NCI-H524 treated with DMSO at 0.1 percent for 48 hours (cell line): ENCODE results near the gene TTC34.

Experiments
- DNase-seq: peaks from one replicate; lab custom pipeline; 2025; lab: John Stamatoyannopoulos, UW

TTC34 gene

DNA sequence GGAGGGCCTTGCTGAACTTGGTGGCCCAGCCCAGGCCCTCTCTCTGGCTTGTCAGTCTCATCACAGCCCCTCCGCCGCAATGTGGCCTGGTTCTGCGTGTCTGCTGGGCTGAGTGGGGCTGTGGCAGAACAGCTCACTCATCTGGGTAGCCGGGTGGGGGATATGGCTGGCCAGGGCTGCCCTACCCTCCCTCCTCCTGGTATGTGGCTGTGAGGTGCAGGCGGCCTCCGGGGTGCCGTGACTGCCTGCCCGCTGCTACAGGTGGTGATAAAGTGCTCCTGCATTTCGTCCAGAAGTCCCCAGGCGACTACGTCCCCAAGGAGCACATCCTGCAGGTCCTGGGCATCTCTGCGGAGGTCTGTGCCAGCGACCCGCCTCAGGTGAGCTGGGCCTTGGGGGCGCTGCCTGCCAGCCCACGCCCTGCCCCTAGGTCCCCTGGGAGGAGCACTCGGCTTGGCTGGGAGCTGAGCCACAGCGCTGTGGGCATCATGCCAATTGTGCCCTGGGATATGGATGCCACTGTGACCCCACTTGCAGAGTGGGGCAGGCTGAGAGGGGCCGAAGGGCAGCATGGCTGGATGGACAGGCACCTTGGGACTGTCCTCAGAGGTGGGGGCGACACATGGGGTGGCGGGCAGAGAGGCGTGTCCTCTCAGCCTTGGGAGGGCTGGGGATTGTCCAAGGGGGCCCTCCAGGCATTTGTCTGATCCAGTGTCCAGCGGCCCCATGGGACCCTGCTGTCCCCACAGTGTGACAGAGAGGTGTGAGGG lies 212.6 kb downstream of the TTC34 start:
- DNase-seq = no peak

DNA sequence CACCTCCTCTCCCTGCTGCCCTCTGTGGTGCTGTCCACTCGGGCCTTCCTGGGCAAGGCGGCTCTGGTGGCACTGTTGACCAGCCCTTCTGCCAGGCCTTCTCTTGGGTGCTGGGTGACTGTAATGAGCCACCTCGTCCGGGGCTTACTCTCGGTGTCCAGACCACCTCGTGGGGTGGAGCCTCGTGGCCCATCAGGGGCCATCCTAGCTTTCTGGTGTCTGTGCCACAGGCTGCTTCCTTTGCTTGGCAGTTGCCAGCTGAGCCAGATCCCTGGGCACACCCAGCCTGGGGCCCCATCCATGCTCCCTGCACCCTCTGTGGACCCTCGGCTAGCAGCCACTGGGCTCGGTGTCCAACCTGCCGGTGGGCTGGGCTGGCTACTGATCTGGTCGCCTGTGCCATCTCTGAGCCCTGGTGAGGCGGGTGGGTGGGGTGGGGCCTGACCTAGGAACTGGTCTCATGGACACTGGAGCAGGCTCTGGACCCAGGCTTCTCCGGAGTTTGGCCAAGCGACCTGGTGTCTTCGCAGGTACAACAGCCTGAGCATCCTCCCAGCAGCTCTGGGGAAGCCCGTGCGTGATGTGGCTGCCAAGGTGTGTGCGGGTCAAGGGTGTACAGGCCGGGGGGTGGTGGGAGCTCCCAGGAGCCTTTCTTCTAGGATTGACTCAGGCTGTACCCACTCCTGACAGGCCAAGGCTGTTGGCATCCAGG lies 213.5 kb downstream of the TTC34 start:
- DNase-seq = no peak

- DNase-seq = no peak
Measured at GRCh38 chr1:2587071-2587859, 214.2 kb downstream of the TTC34 start.

DNA sequence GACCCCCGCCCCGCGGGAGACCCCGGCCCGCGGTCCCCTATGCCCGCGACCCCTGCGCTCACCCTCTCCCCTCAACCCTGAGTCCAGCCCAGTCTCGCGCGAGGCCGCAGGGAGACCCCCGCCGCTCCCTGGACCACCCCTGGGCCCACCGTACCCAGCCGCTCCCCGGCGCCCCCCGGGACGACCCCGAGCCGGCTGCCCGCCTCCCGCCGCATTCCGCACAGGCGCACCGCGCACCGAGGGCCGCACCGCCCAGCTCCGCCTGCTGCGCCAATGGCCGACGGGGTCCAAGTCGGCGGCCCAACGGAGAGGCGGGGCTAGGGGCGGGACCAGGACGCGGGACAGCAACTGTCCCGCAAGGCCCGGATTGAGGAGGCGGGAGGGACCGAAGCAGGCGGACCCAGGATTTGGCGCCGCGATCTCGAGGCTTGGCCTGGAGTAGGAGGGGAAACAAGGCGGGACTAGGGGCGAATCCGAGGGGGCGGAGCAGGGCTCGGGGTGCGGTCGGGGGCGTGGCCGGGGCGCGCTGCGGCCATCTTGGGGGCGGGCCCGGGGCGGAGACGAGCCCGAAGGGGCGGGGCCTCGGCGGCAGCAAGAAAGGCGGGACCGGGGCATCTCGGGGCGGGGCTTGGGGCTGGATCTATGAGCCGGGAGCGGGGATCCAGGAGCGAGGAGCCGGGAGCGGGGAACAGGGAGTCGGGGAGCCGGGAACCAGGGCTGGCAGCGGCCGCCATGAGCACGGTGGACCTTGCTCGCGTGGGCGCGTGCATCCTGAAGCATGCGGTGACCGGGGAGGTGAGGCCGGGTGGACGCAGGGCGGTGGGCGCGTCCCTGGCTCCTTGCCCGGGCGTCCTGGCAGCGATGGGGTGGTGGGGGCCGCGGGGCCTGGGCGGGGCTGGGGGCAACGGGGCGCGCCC lies 215.1 kb downstream of the TTC34 start, which contains the start of gene PRXL2B:
Gene PRXL2B (plus strand): TSS at position 624 of the 917 bp plus-strand sequence. CDS start 109 bp downstream, at position 733.
- DNase-seq = peak; percentile 63
